WI38 (cell line): ENCODE results near the gene UBR2.
"Not testable (repeated sequence)": the region's sequence is repeated elsewhere in the genome, so short reads cannot be mapped to it uniquely, and the experiment has no call there.

ENCODE experiments used
- H3K4me3 ChIP-seq: 2 replicates; pipeline ENCODE4 v1.5.1; 2011; ENCODE audit warnings: low read depth, mild to moderate bottlenecking, control low read depth, low read length
- CTCF ChIP-seq: IDR thresholded peaks from 2 replicates; pipeline ENCODE4 v1.5.1; 2012; ENCODE audit warnings: low read depth, mild to moderate bottlenecking, control low read depth, low read length

UBR2 gene

GRCh38 chr6:42693725-42694323 is 130.0 kb downstream of the UBR2 start:
- no peak for TF ChIP-seq CTCF
- no peak overlapping the region for H3K4me3 ChIP-seq

GRCh38 chr6:42694586-42694985 is 130.8 kb downstream of the UBR2 start:
- TF ChIP-seq CTCF: no peak
- no peak overlapping the region for H3K4me3 ChIP-seq

- no peak for TF ChIP-seq CTCF
- H3K4me3 ChIP-seq: no peak overlapping the region
These were observed 132.9 kb downstream of the UBR2 start for GRCh38 chr6:42696526-42697267.

GRCh38 chr6:42697268-42697655 is 133.4 kb downstream of the UBR2 start:
- TF ChIP-seq CTCF: no peak
- no peak overlapping the region for H3K4me3 ChIP-seq

GRCh38 chr6:42698217-42698616 is 134.4 kb downstream of the UBR2 start:
- H3K4me3 ChIP-seq: no peak overlapping the region
- no peak for TF ChIP-seq CTCF

- no peak for TF ChIP-seq CTCF
- H3K4me3 ChIP-seq: no peak overlapping the region
These were observed 138.4 kb downstream of the UBR2 start for GRCh38 chr6:42702200-42702599.

GRCh38 chr6:42702786-42703185 is 139.0 kb downstream of the UBR2 start:
- not testable (repeated sequence) for H3K4me3 ChIP-seq
